Peyer's patch (tissue), 4 donors: ENCODE measurements around the gene LUC7L3.

Experiments used
- POLR2A ChIP-seq, 2 donors: fragments of 450-650 bp; IDR thresholded peaks; one replicate each; pipeline ENCODE4 v1.5.1; 2017; ENCODE audit warnings: antibody characterized with exemption in 2 of 2, mild to moderate bottlenecking in 2 of 2, moderate library complexity in 2 of 2
- TF ChIP-seq, protein P1 (sequence below), 6 experiments: fragments of 450-650 bp in 4 of 6; fragments of 200-600 bp in 2 of 6; sonication (generic) in 1 of 6; IDR thresholded peaks; one replicate each; pipeline ENCODE4 v1.5.1; 2017 to 2019; ENCODE audit warnings: antibody characterized with exemption in 6 of 6, mild to moderate bottlenecking in 3 of 6, moderate library complexity in 1 of 6

GRCh38 chr17:50679008-50679544, 40.3 kb upstream of the LUC7L3 start:
- TF ChIP-seq, protein P1, sequence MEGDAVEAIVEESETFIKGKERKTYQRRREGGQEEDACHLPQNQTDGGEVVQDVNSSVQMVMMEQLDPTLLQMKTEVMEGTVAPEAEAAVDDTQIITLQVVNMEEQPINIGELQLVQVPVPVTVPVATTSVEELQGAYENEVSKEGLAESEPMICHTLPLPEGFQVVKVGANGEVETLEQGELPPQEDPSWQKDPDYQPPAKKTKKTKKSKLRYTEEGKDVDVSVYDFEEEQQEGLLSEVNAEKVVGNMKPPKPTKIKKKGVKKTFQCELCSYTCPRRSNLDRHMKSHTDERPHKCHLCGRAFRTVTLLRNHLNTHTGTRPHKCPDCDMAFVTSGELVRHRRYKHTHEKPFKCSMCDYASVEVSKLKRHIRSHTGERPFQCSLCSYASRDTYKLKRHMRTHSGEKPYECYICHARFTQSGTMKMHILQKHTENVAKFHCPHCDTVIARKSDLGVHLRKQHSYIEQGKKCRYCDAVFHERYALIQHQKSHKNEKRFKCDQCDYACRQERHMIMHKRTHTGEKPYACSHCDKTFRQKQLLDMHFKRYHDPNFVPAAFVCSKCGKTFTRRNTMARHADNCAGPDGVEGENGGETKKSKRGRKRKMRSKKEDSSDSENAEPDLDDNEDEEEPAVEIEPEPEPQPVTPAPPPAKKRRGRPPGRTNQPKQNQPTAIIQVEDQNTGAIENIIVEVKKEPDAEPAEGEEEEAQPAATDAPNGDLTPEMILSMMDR (IDR thresholded peaks at IDR 0.05), result no peak
- no peak for TF ChIP-seq POLR2A (IDR thresholded peaks at IDR 0.05)
